ENCODE results near the gene ERICH6.

ERICH6 gene

DNA sequence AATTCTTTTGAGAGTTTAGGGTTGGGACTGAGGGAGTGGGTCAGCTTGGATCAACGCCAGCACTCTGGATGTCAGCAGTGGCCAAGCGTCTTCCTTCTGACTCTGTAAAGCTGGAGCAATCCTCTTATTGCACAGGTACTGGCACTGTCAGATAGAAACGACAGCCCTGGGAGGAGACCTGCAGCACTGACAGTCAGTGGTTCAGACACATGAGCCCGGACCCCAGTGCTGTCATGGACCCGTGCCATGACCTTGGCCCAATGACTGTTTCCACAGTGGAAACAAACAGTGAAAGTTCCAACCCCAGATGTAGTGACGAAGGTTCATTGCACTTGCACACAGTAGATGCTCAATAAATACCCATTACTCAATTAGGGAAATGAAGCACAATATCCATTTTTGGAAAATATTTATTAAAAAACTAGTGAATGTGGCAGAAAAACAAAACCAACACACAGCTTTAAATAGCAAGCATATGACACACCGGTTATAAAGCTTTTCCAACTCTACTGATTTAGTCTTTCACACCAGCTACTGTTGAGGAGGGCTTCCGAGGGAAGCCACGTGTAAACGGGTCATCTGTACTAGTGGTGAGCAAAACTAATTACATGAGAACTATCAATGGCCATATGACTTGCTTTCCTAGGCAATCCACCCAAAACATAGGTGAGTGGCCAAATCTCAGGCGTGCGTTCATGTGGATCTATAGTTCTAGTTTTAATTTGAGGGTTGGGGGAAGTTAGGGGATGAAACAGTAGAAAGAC, 37.2 kb upstream of the ERICH6 start:
- H3K4me3 ChIP-seq (ENCODE audit: low read depth, low read length), result no peak overlapping the region
- TF ChIP-seq CTCF (IDR thresholded peaks at IDR 0.05; ENCODE audit: borderline replicate concordance, insufficient read depth, low read depth, low read length), result no peak

DNA sequence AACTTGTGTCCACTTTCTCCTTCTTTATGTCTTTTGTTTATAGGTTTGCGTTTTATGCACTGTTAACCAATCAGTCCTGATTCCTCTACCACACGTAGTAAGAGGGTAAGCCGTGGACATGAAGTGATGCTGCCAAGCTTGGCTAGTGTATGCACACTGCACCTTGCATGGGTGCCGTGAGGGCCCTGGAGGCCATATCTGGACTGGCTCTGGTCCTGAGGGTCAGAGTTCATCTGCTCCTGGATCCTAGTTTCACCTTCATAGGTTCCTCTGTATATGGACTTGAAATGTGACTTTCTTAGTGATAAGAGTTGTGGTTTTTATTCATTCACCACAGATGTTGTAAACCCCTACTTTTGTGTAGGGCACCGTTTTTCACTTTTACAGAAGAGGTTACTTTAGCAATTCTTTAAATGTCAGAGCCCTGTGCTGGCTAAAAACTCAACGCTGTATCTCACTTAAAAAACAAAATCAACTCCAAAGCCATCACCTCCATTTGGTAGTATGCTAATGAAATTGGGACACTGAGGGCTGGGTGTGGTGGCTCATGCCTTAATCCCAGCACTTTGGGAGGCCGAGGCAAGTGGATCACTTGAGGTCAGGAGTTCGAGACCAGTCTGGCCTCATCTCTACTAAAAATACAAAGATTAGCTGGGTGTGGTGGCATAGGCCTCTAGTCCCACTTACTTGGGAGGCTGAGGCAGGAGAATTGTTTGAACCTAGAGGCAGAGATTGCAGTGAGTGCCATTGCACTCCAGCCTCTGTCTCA, 36.3 kb upstream of the ERICH6 start:
- no peak overlapping the region for H3K4me3 ChIP-seq (ENCODE audit: low read depth, low read length)
- TF ChIP-seq CTCF (IDR thresholded peaks at IDR 0.05; ENCODE audit: borderline replicate concordance, insufficient read depth, low read depth, low read length), result no peak

GRCh38 chr3:150739200-150739863, 35.6 kb upstream of the ERICH6 start:
- no peak overlapping the region for H3K4me3 ChIP-seq (ENCODE audit: low read depth, low read length)
- no peak for TF ChIP-seq CTCF (IDR thresholded peaks at IDR 0.05; ENCODE audit: borderline replicate concordance, insufficient read depth, low read depth, low read length)

DNA sequence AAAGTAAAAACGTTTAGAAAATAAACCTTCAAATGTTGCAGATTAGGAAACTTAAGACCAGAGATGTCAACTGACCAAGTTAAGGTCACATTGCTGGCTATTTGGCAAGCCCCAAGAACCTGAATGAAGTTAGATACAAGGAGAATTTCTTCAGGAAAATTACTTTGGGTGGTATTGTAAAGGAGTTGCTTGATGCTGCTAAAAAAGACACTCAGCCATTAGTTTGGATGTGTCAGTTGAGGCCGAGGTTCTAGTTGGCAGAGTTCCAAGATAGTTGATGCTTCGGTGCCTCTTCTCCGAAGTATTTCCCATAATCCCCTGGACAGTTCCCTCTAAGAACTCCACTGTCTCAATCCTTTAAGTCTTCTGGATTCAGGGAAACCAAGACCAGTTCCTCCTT, 35.0 kb upstream of the ERICH6 start:
- H3K4me3 ChIP-seq (ENCODE audit: low read depth, low read length), result no peak overlapping the region
- TF ChIP-seq CTCF (IDR thresholded peaks at IDR 0.05; ENCODE audit: borderline replicate concordance, insufficient read depth, low read depth, low read length), result no peak

DNA sequence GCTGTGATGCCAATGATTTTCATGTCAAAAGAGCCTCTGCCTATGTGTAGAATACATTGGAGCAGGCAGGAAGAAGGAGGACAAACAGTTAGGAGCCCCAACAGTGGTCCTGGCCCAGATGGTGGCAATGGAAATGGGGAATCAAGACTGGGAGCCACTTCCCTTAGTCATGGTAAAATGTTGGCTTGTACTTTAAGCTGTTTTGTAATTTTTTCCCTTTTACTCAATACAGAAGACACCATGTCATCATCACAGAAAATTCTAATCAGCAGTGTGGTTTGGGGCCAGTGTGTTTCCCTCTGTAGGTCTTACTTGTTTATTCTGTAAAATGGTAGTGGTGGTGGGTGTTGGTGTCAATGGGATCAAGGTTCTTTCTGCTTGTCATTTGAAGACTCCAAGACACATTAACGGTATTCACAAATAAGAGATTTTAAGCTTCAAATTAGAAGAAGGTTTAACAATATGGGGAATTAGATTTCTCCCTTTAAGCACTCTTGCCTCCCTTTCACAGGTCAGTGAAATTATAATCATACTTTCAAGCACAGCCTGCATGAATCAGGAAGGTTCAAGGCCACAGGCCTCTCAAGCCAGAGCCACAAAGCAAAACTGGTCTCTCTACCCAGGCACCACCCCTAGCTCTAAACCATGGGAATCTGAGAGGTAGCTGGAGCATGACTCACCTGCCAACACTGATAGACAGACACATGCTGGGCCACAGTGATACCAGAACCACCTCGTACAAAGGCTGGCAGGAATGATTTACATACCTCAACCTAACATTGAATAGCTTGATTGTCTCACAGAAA, 34.4 kb upstream of the ERICH6 start:
- TF ChIP-seq CTCF (IDR thresholded peaks at IDR 0.05; ENCODE audit: borderline replicate concordance, insufficient read depth, low read depth, low read length), result no peak

DNA sequence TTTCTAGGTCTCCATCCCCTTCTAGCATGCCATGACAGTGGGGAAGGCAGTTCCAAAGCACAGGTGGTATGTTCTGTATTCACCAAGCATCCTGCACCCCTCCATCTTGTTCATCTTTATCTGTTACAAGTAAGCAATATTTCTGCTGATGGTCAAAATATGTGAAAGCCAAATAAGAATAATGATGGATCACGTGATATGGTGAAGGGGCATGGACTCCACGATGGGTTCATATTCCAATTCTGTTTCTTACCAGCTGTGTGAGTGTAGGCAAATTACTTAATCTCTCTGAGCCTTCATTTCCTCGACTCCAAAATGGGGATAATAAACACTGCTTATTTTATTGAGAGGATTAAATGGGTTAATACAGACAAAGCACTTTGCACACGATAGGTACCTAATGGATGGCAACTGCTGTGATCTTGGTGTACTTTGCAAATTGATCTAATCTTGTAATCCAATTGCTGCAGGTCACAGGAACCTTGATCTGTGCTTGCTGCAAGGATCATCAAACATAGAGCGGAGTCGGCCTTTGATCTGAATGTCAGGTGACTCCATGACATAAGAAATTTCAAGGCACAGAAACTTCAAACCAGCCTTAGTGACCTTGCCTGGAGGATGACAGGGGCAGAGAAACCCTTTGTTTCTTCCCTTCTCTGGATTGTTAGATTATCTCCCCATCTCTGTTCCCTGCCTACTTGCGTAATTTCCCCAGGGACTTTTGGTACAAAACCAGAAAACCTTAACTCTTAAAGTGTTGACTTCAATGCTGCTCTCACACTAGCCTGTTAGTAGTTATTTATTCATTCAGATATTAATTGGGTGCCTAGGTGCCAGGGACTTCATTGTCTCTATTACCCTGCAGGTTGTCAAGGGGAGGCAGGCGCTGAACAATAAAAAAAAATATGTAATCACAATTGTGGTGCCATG, 33.4 kb upstream of the ERICH6 start:
- TF ChIP-seq CTCF (IDR thresholded peaks at IDR 0.05; ENCODE audit: borderline replicate concordance, insufficient read depth, low read depth, low read length), result no peak
- H3K4me3 ChIP-seq (ENCODE audit: low read depth, low read length), result no peak overlapping the region

More for the DNA sequence above, 34.4 kb upstream of the ERICH6 start:
- H3K4me3 ChIP-seq (ENCODE audit: low read depth, low read length), result no peak overlapping the region

Measured in GM12875 (cell line).